ENCODE data around the gene EIF4EBP3.

DNA sequence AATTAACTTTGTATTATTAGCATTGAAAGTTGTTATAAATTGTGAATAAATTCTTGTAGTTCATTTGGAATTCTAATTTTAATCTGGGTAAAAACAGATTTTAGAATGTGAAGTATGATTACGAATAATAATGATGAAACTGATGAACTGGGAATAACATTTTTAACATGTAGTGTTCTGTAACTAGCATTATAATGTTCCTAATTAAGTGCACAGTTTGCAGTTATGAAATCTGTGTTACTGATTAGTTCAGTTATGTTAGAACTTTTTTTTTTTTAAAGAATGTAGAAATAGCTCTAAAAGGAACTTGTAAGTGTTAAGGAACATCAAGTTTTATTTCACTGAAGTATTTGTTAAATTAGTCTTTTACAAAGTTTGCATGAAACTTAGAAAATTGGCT is 48.9 kb upstream of the EIF4EBP3 start:
- TF ChIP-seq CEBPB (IDR thresholded peaks at IDR 0.05; ENCODE audit: low read depth, low read length) (no peak), MXI1 (IDR thresholded peaks at IDR 0.05; ENCODE audit: borderline replicate concordance, low read depth, low read length) (no peak), BHLHE40 (IDR thresholded peaks at IDR 0.05; ENCODE audit: low read depth, low read length) (no peak), POLR2A (IDR thresholded peaks at IDR 0.05; ENCODE audit: low read depth, low read length) (no peak), SMC3 (IDR thresholded peaks at IDR 0.05; ENCODE audit: low read depth, low read length) (no peak), FOS (IDR thresholded peaks at IDR 0.05; ENCODE audit: low read depth, low read length) (no peak), RFX5 (IDR thresholded peaks at IDR 0.05; ENCODE audit: low read depth, low read length) (no peak), RAD21 (IDR thresholded peaks at IDR 0.05; ENCODE audit: low read length) (no peak), MAZ (IDR thresholded peaks at IDR 0.05; ENCODE audit: borderline replicate concordance, low read depth, low read length) (no peak), CHD1 (IDR thresholded peaks at IDR 0.05; ENCODE audit: low read depth, low read length) (no peak), RCOR1 (IDR thresholded peaks at IDR 0.05; ENCODE audit: insufficient replicate concordance, low read length) (no peak), NFE2L2 (IDR thresholded peaks at IDR 0.05; ENCODE audit: low read depth, low read length) (no peak)
- TF ChIP-seq, protein P1, sequence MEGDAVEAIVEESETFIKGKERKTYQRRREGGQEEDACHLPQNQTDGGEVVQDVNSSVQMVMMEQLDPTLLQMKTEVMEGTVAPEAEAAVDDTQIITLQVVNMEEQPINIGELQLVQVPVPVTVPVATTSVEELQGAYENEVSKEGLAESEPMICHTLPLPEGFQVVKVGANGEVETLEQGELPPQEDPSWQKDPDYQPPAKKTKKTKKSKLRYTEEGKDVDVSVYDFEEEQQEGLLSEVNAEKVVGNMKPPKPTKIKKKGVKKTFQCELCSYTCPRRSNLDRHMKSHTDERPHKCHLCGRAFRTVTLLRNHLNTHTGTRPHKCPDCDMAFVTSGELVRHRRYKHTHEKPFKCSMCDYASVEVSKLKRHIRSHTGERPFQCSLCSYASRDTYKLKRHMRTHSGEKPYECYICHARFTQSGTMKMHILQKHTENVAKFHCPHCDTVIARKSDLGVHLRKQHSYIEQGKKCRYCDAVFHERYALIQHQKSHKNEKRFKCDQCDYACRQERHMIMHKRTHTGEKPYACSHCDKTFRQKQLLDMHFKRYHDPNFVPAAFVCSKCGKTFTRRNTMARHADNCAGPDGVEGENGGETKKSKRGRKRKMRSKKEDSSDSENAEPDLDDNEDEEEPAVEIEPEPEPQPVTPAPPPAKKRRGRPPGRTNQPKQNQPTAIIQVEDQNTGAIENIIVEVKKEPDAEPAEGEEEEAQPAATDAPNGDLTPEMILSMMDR (conservative IDR thresholded peaks at IDR 0.05; ENCODE audit: low read depth, low read length), result no peak
- TF ChIP-seq, protein P2, sequence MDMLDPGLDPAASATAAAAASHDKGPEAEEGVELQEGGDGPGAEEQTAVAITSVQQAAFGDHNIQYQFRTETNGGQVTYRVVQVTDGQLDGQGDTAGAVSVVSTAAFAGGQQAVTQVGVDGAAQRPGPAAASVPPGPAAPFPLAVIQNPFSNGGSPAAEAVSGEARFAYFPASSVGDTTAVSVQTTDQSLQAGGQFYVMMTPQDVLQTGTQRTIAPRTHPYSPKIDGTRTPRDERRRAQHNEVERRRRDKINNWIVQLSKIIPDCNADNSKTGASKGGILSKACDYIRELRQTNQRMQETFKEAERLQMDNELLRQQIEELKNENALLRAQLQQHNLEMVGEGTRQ (IDR thresholded peaks at IDR 0.05; ENCODE audit: low read depth, low read length), result no peak
